Measurements from ENCODE around the gene ANKZF1.
"Not testable (repeated sequence)": the region's sequence is repeated elsewhere in the genome, so short reads cannot be mapped to it uniquely, and the experiment has no call there.

Gene ANKZF1

GRCh38 chr2:219249203-219249980 lies 19.8 kb downstream of the ANKZF1 start:
- H3K9me3 Mint-ChIP-seq, result no peaks in the 10 kb centered on the region
- intact Hi-C loops (cut with micrococcal nuclease), result no loop called here
- H3K27me3 Mint-ChIP-seq, result no peaks in the 10 kb centered on the region
- H3K4me3 Mint-ChIP-seq, result peak overlapping the region; percentile 37
- H3K4me1 Mint-ChIP-seq (ENCODE audit: low read depth), result peaks cover 80% of the 10 kb centered on the region
- H3K27ac Mint-ChIP-seq, result peak overlapping the region; percentile 47
- peaks cover 59% of the 10 kb centered on the region for H3K36me3 Mint-ChIP-seq (ENCODE audit: low read depth)

DNA sequence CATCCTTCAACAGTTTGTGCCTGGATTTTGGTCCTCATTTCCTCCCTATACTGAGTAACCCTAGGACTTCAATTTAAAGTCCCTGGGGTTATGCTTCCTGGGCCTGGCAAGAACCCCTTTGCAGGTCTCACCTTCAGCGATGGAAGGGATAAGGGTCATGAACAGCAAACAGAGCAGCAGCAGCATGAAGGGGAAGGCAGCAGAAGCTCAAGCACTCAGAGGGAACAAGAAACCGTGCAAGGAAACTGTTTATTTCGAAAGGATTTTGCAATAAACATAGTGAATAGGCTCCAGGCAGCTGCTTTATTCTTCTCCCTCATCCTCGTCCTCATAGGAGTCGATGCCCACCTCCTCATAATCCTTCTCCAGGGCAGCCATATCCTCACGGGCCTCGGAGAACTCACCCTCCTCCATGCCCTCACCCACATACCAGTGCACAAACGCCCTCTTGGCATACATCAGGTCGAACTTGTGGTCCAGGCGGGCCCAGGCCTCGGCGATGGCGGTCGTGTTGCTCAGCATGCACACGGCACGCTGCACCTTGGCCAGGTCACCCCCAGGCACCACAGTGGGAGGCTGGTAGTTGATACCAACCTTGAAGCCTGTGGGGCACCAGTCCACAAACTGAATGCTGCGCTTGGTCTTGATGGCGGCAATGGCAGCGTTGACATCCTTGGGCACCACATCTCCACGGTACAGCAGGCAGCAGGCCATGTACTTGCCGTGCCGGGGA lies 20.6 kb downstream of the ANKZF1 start:
- H3K9me3 Mint-ChIP-seq, result no peaks in the 10 kb centered on the region
- intact Hi-C loops (cut with micrococcal nuclease), result loop anchor here (5.0 kb wide), 1 partner anchor 33 kb away; the partner anchor contains the start of gene ABCB6
- peaks cover 59% of the 10 kb centered on the region for H3K36me3 Mint-ChIP-seq (ENCODE audit: low read depth)
- peak overlapping the region; percentile 20 for H3K4me3 Mint-ChIP-seq
- no peaks in the 10 kb centered on the region for H3K27me3 Mint-ChIP-seq
- peaks cover 80% of the 10 kb centered on the region for H3K4me1 Mint-ChIP-seq (ENCODE audit: low read depth)
- H3K27ac Mint-ChIP-seq, result peak overlapping the region; percentile 47

DNA sequence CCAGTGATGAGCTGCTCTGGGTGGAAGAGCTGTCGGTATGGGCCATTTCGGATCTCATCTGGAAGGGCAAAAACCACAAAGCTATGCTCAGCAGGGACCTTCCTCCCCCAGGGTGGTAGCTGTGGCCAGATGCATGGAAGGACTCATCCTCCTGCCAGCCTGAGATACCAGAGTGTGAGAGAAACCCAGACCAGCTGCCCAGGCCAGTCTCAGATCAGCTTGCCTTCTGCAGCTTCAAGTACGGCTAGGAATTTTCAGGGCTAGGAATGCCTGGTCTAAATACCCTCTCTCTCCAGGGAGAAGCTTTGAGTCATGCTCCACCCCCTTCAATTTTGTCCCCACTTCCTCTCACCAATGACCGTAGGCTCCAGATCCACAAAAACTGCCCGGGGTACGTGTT lies 22.1 kb downstream of the ANKZF1 start:
- Mint-ChIP-seq H3K4me1 (ENCODE audit: low read depth) (peaks cover 76% of the 10 kb centered on the region), H3K27me3 (no peaks in the 10 kb centered on the region), H3K9me3 (no peaks in the 10 kb centered on the region), H3K36me3 (ENCODE audit: low read depth) (peaks cover 57% of the 10 kb centered on the region), H3K27ac (peak overlapping the region; percentile 47), H3K4me3 (peak overlapping the region; percentile 86)
- intact Hi-C loops (cut with micrococcal nuclease), result loop anchor here (5.0 kb wide), 1 partner anchor 34 kb away; the partner anchor contains the start of gene ABCB6

GRCh38 chr2:219252084-219252483 lies 22.5 kb downstream of the ANKZF1 start:
- peaks cover 72% of the 10 kb centered on the region for H3K4me1 Mint-ChIP-seq (ENCODE audit: low read depth)
- H3K9me3 Mint-ChIP-seq, result no peaks in the 10 kb centered on the region
- H3K27me3 Mint-ChIP-seq, result no peaks in the 10 kb centered on the region
- H3K27ac Mint-ChIP-seq, result peak overlapping the region; percentile 47
- H3K4me3 Mint-ChIP-seq, result peak overlapping the region; percentile 86
- intact Hi-C loops (cut with micrococcal nuclease), result loop anchor here (5.0 kb wide), 1 partner anchor 35 kb away; the partner anchor contains the start of gene ABCB6
- peaks cover 52% of the 10 kb centered on the region for H3K36me3 Mint-ChIP-seq (ENCODE audit: low read depth)

DNA sequence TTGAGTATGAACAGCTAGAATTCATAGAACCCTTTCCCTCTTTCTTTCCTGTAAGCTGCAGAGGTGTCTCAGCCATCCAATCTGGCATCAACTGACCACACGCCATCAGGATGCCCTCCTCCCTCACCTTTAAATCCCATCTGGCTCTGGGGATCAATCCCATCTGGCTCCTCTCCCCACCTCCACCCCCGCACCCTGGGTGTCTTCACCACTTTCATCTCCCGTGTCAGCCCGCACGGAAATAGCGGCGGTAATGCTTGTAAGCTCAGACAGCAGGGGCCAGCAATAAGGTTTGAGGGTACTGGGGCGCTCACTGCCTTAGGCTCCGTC lies 22.9 kb downstream of the ANKZF1 start:
- no peaks in the 10 kb centered on the region for H3K9me3 Mint-ChIP-seq
- peaks cover 67% of the 10 kb centered on the region for H3K4me1 Mint-ChIP-seq (ENCODE audit: low read depth)
- H3K36me3 Mint-ChIP-seq (ENCODE audit: low read depth), result peaks cover 48% of the 10 kb centered on the region
- intact Hi-C loops (cut with micrococcal nuclease), result loop anchor here (5.0 kb wide), 1 partner anchor 35 kb away; the partner anchor contains the start of gene ABCB6
- H3K27me3 Mint-ChIP-seq, result no peaks in the 10 kb centered on the region
- H3K4me3 Mint-ChIP-seq, result peak overlapping the region; percentile 86
- peak overlapping the region; percentile 47 for H3K27ac Mint-ChIP-seq

GRCh38 chr2:219252900-219253752 lies 23.5 kb downstream of the ANKZF1 start, which contains the start of gene TUBA4B:
Gene TUBA4B, plus strand, starts transcription at chr2:219253243. Its CDS starts 165 bp downstream, at chr2:219253408.
- H3K36me3 Mint-ChIP-seq (ENCODE audit: low read depth), result peaks cover 42% of the 10 kb centered on the region

GRCh38 chr2:219253753-219254589 lies 24.4 kb downstream of the ANKZF1 start, which contains the start of gene TUBA4A:
Gene TUBA4A, minus strand, starts transcription at chr2:219253918. Its CDS starts 60 bp downstream, at chr2:219253858.
- no peaks in the 10 kb centered on the region for H3K9me3 Mint-ChIP-seq
- peak within 1 kb of the TSS; percentile 86 for H3K4me3 Mint-ChIP-seq
- peaks cover 34% of the 10 kb centered on the region for H3K36me3 Mint-ChIP-seq (ENCODE audit: low read depth)
- intact Hi-C loops (cut with micrococcal nuclease), result loop anchor here (5.0 kb wide), 1 partner anchor 37 kb away; the partner anchor contains the start of gene ABCB6
- H3K4me1 Mint-ChIP-seq (ENCODE audit: low read depth), result peaks cover 53% of the 10 kb centered on the region
- H3K27ac Mint-ChIP-seq, result peak within 1 kb of the TSS; percentile 47
- peaks cover 2% of the 10 kb centered on the region for H3K27me3 Mint-ChIP-seq

More at GRCh38 chr2:219252900-219253752, 23.5 kb downstream of the ANKZF1 start, which contains the start of gene TUBA4B:
- Mint-ChIP-seq H3K27ac (peak within 1 kb of the TSS; percentile 47), H3K4me3 (peak within 1 kb of the TSS; percentile 86), H3K9me3 (no peaks in the 10 kb centered on the region), H3K27me3 (no peaks in the 10 kb centered on the region), H3K4me1 (ENCODE audit: low read depth) (peaks cover 61% of the 10 kb centered on the region)
- intact Hi-C loops (cut with micrococcal nuclease), result loop anchor here (5.0 kb wide), 1 partner anchor 36 kb away; the partner anchor contains the start of gene ABCB6

GRCh38 chr2:219254590-219255201 lies 25.1 kb downstream of the ANKZF1 start:
- peak overlapping the region; percentile 86 for H3K4me3 Mint-ChIP-seq
- H3K9me3 Mint-ChIP-seq, result no peaks in the 10 kb centered on the region
- peak overlapping the region; percentile 47 for H3K27ac Mint-ChIP-seq
- intact Hi-C loops (cut with micrococcal nuclease), result loop anchor here (5.0 kb wide), 1 partner anchor 37 kb away; the partner anchor contains the start of gene ABCB6
- H3K36me3 Mint-ChIP-seq (ENCODE audit: low read depth), result peaks cover 26% of the 10 kb centered on the region
- peaks cover 46% of the 10 kb centered on the region for H3K4me1 Mint-ChIP-seq (ENCODE audit: low read depth)
- peaks cover 5% of the 10 kb centered on the region for H3K27me3 Mint-ChIP-seq

DNA sequence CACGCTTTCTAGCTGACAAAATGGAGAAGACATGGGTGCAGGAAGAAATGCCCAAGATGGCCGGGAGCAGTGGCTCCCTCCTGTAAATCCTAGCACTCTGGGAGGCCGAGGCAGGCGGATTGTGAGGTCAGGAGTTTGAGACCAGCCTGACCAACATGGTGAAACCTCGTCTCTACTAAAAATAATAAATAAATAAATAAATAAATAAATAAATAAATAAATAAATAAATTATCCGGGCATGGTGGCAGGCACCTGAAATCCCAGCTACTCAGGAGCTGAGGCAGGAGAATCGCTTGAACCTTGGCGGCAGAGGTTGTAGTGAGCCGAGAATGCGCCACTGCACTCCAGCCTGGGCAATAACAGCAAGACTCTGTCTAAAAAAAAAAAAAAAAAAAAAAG lies 29.3 kb downstream of the ANKZF1 start:
- intact Hi-C loops (cut with micrococcal nuclease); H3K27ac Mint-ChIP-seq; H3K4me3 Mint-ChIP-seq; H3K4me1 Mint-ChIP-seq (ENCODE audit: low read depth); H3K9me3 Mint-ChIP-seq; H3K36me3 Mint-ChIP-seq (ENCODE audit: low read depth): not testable (repeated sequence)
- peaks cover 19% of the 10 kb centered on the region for H3K27me3 Mint-ChIP-seq

DNA sequence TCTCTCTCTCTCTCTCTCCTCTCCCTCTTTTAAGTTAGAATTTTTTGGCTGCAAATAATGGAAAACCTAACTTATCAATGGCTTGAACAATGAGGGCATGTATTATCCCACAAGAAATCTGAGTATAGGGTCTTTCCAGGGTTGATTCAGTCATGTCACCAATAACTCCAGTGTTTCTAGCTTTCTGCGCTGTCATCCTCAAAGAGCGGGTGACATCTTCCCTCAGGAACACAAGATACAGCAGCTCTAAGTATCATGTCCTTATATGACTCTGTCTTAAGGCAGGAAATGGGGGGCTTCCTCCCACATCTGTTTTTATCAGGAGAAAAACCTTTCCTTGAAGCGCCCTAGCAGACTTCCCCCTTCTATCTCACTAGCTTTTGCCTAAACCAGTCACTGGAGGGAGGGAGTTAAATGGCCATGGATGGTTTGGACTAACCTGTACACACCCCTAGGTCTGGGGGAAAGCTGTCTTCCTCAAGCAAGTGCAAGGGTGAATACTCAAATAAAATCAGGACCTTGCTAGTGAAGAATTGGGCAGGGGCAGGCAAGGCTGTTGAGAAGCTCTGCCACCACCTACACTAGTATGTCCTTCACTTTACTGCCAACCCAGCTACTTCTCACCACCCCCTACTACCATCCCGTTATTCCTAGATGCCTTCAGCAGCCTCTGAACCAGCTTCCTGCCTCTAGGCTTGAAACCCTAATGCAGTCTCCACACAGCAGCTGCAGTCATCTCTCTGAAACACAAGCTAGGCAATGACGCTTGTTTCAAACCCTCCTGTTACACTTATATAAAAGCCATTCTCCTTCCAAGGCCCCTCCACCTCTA lies 31.6 kb downstream of the ANKZF1 start:
- H3K27ac Mint-ChIP-seq, result no peak overlapping the region
- H3K4me1 Mint-ChIP-seq (ENCODE audit: low read depth), result no peaks in the 10 kb centered on the region
- H3K36me3 Mint-ChIP-seq (ENCODE audit: low read depth), result no peaks in the 10 kb centered on the region
- intact Hi-C loops (cut with micrococcal nuclease), result no loop called here
- no peak overlapping the region for H3K4me3 Mint-ChIP-seq
- peaks cover 20% of the 10 kb centered on the region for H3K27me3 Mint-ChIP-seq
- no peaks in the 10 kb centered on the region for H3K9me3 Mint-ChIP-seq

GRCh38 chr2:219266232-219266631 lies 36.6 kb downstream of the ANKZF1 start:
- no peaks in the 10 kb centered on the region for H3K36me3 Mint-ChIP-seq (ENCODE audit: low read depth)
- intact Hi-C loops (cut with micrococcal nuclease), result no loop called here
- H3K27ac Mint-ChIP-seq, result no peak overlapping the region
- H3K4me3 Mint-ChIP-seq, result no peak overlapping the region
- H3K4me1 Mint-ChIP-seq (ENCODE audit: low read depth), result no peaks in the 10 kb centered on the region
- peaks cover 9% of the 10 kb centered on the region for H3K27me3 Mint-ChIP-seq
- H3K9me3 Mint-ChIP-seq, result no peaks in the 10 kb centered on the region

GRCh38 chr2:219266886-219267285 lies 37.3 kb downstream of the ANKZF1 start:
- peaks cover 9% of the 10 kb centered on the region for H3K27me3 Mint-ChIP-seq
- intact Hi-C loops (cut with micrococcal nuclease), result no loop called here

More at GRCh38 chr2:219266886-219267285, 37.3 kb downstream of the ANKZF1 start:
- Mint-ChIP-seq H3K4me1 (ENCODE audit: low read depth) (no peaks in the 10 kb centered on the region), H3K4me3 (no peak overlapping the region), H3K36me3 (ENCODE audit: low read depth) (no peaks in the 10 kb centered on the region), H3K27ac (no peak overlapping the region), H3K9me3 (no peaks in the 10 kb centered on the region)
